Heart right ventricle (tissue), 16 donors: ENCODE results near the gene PDE11A. TPM values are rescaled to one million over a fixed set of nuclear protein-coding genes. Genes with fewer than 3 reads are reported as not detected.

Source experiments
- ATAC-seq, 8 donors: fragments of 200-7000 bp; cut with Tn5 transposase; one replicate each; pipeline ENCODE4 v1.9.1; 2020; ENCODE audit warnings: mild to moderate bottlenecking in 8 of 8, moderate library complexity in 8 of 8, moderate number of reproducible peaks in 1 of 8
- DNase-seq, 2 donors: peaks; one replicate each; pipeline ENCODE4 v3.0.0-alpha.2; 2020
- H3K27ac ChIP-seq, 10 donors: fragments of 200-600 bp; sonication (generic) in 2 of 10; one replicate each; pipeline versions ENCODE4 v1.5.0 to v1.8.0; 2020 to 2022; ENCODE audit warnings: mild to moderate bottlenecking in 3 of 10
- H3K27me3 ChIP-seq, 7 donors: fragments of 200-600 bp; one replicate each; pipeline ENCODE4 v1.8.0; 2021 to 2022; ENCODE audit warnings: mild to moderate bottlenecking in 2 of 7
- H3K36me3 ChIP-seq, 9 donors: fragments of 200-600 bp; sonication (generic) in 1 of 9; one replicate each; pipeline versions ENCODE4 v1.5.0 to v1.8.0; 2020 to 2022; ENCODE audit warnings: mild to moderate bottlenecking in 2 of 9
- H3K4me1 ChIP-seq, 9 donors: fragments of 200-600 bp; sonication (generic) in 1 of 9; one replicate each; pipeline versions ENCODE4 v1.5.0 to v1.8.0; 2020 to 2022; ENCODE audit warnings: mild to moderate bottlenecking in 4 of 9
- H3K4me3 ChIP-seq, 10 donors: fragments of 200-600 bp; sonication (generic) in 2 of 10; one replicate each; pipeline versions ENCODE4 v1.5.0 to v1.8.0; 2020 to 2022; ENCODE audit warnings: mild to moderate bottlenecking in 7 of 10, moderate library complexity in 2 of 10
- H3K9me3 ChIP-seq, 11 donors: fragments of 200-600 bp in 10 of 11; sonication (generic) in 2 of 11; one replicate each; pipeline versions ENCODE4 v1.5.0 to v1.8.0; 2013 to 2022; ENCODE audit warnings: mild to moderate bottlenecking in 2 of 11, control low read depth in 1 of 11, moderate library complexity in 1 of 11
- CTCF ChIP-seq, 9 donors: fragments of 200-600 bp; sonication (generic) in 2 of 9; IDR thresholded peaks; one replicate each; pipeline versions ENCODE4 v1.5.0 to v1.8.0; 2021 to 2022; ENCODE audit warnings: antibody characterized with exemption in 9 of 9, mild to moderate bottlenecking in 5 of 9, moderate library complexity in 1 of 9
- WGBS, 2 donors: extraction: QIAGEN DNeasy Blood & Tissue Kit; methylation state at CpG; one replicate each; pipeline ENCODE4 v1.1.7; 2013; ENCODE audit warnings: inconsistent platforms in 1 of 2; 5-methylcytosine and 5-hydroxymethylcytosine counted together
- intact Hi-C, 10 donors: fragments of 100-400 bp; cut with DNase I; formaldehyde crosslinking; loops; one replicate each; pipeline versions ENCODE4 v1.11.1 to v1.14.2; 2022
- polyA plus RNA-seq, 2 donors: library from polyadenylated mRNA; stranded (reverse); fragments of 200-250 nt; gene quantifications; one replicate each; pipeline ENCODE4 v1.2.3, GENCODE V29; 2013
- total RNA-seq, 10 donors: library from RNA; stranded (reverse); fragmentation: NEBNext Ultra II Directional in 3 of 10; extraction: Animal tissue kit (Norgen Biotek cat#: 25700) in 3 of 10; gene quantifications; one replicate each; pipeline versions ENCODE4 v1.2.1 to v1.2.4, GENCODE V29; 2021 to 2023
- donor health status: Arrhythmogenic right ventricular cardiomyopathy.
- donor health status: ischemic (EF 13 %, LVEDD 7.1; RV severe dilation, severe dysfunction).
- donor health status: healthy with polysubstance abuse.
- donor health status: DM: no; HTN: yes; CAD: no.
- donor health status: DM: no; HTN: no; CAD: no.
- donor health status: ischemic (EF 25% LVEDD 6.9; RV normal size, moderate dysfunction).
- donor health status: ischemic (EF 25% LVEDD 5.7; RV mildly dilated, moderate dysfunction).
- donor health status: healthy.
- donor health status: DM: yes; HTN: yes; CAD: no.
- donor health status: Ischemic cardiomyopathy.
- donor health status: ischemic (EF 35%, LVEDD 5.7; RV mildly dilated, moderate dysfunction).
- donor health status: nonischemic (EF 11% LVEDD 7.7; RV severe dilation, severe dysfunction).
- donor health status: DM: yes; HTN: yes; CAD: no.
- donor health status: PGD.
- donor health status: ischemic (EF 29% LVEDD 5.4; RV normal size, mild dysfunction).
- donor health status: nonischemic (EF 23%, LVEDD 6.1; RV moderate dilation, normal function).

Gene PDE11A
- total and polyA plus RNA-seq, 12 donors, result 0.12 to 6.4 (median 1.1) TPM

GRCh38 chr2:178018141-178018540 is 54.4 kb downstream of the PDE11A start:
- 75 to 87% methylated on average over 7 of the region's 7 CpGs for WGBS, 2 donors
- no peak for TF ChIP-seq CTCF (IDR thresholded peaks at IDR 0.05)
- DNase-seq (no peak), ATAC-seq (no peak)
- H3K9me3 ChIP-seq, result peaks cover 0 to 15% (median 0%) of the 10 kb centered on the region in 11 donors
- H3K4me3 ChIP-seq, result no peak overlapping the region
- no peaks in the 10 kb centered on the region for H3K36me3 ChIP-seq
- intact Hi-C loops, result no loop called here
- no peaks in the 10 kb centered on the region for H3K4me1 ChIP-seq
- H3K27me3 ChIP-seq, result no peaks in the 10 kb centered on the region
- H3K27ac ChIP-seq, result no peak overlapping the region

- peaks cover 0 to 15% (median 0%) of the 10 kb centered on the region in 11 donors for H3K9me3 ChIP-seq
- H3K27me3 ChIP-seq, result no peaks in the 10 kb centered on the region
- H3K4me1 ChIP-seq, result no peaks in the 10 kb centered on the region
- no peak for DNase-seq
- intact Hi-C loops, result no loop called here
- no peaks in the 10 kb centered on the region for H3K36me3 ChIP-seq
- WGBS, 2 donors, result 0% methylated on average over 1 of the region's 1 CpG
- no peak overlapping the region for H3K27ac ChIP-seq
- no peak overlapping the region for H3K4me3 ChIP-seq
- no peak for ATAC-seq
- TF ChIP-seq CTCF (IDR thresholded peaks at IDR 0.05), result no peak
Measured at GRCh38 chr2:178016612-178017011, 56.0 kb downstream of the PDE11A start.

- Histone ChIP-seq H3K27me3 (no peaks in the 10 kb centered on the region), H3K9me3 (peaks cover 0 to 15% (median 0%) of the 10 kb centered on the region in 11 donors), H3K36me3 (no peaks in the 10 kb centered on the region), H3K4me3 (no peak overlapping the region), H3K4me1 (no peaks in the 10 kb centered on the region), H3K27ac (no peak overlapping the region)
- intact Hi-C loops, result no loop called here
- TF ChIP-seq CTCF (IDR thresholded peaks at IDR 0.05), result no peak
- 80 to 81% methylated on average over 2 of the region's 2 CpGs for WGBS, 2 donors
- ATAC-seq, result no peak
- DNase-seq, result no peak
Measured at GRCh38 chr2:178012639-178013038, 59.9 kb downstream of the PDE11A start.

- TF ChIP-seq CTCF (IDR thresholded peaks at IDR 0.05), result no peak
- peaks cover 0 to 6% (median 0%) of the 10 kb centered on the region in 11 donors for H3K9me3 ChIP-seq
- intact Hi-C loops, result no loop called here
- ATAC-seq, result no peak
- no peaks in the 10 kb centered on the region for H3K4me1 ChIP-seq
- no peaks in the 10 kb centered on the region for H3K36me3 ChIP-seq
- no peak for DNase-seq
- H3K27me3 ChIP-seq, result no peaks in the 10 kb centered on the region
- 82 to 95% methylated on average over 1 of the region's 1 CpG for WGBS, 2 donors
- H3K27ac ChIP-seq, result no peak overlapping the region
- H3K4me3 ChIP-seq, result no peak overlapping the region
Measured at GRCh38 chr2:178009813-178010212, 62.8 kb downstream of the PDE11A start.
